GM12878 (cell line): ENCODE measurements around the gene IRF2. TPM values are rescaled to one million over a fixed set of nuclear protein-coding genes. Genes with fewer than 3 reads are reported as not detected.

Source experiments
- ATAC-seq: fragments of 200-7000 bp; cut with Tn5 transposase; 3 replicates; pipeline ENCODE4 v1.9.1; 2020; ENCODE audit warnings: mild to moderate bottlenecking, moderate library complexity
- BruUV-seq: library from RNA; stranded (reverse); fragments of 400-500 nt; replicated peaks from 2 replicates; lab custom pipeline; 2021; lab: Mats Ljungman, UMichigan
- CTCF ChIA-PET: fragments of 300-600 bp; sonication (Branson Sonifier 250); formaldehyde crosslinking; extraction: SDS; loops from one replicate; lab custom pipeline; 2021; ENCODE audit warnings: inconsistent platforms; lab: Yijun Ruan, JAX
- POLR2A ChIA-PET: fragments of 350-600 bp; formaldehyde crosslinking; extraction: SDS; loops from one replicate; lab custom pipeline; 2021; ENCODE audit warnings: inconsistent platforms; lab: Charles Lee
- RAD21 ChIA-PET: fragments of 300-600 bp; sonication (Branson Sonifier 250); formaldehyde crosslinking; loops from one replicate; lab custom pipeline; 2023; ENCODE audit warnings: antibody characterized with exemption; ENCODE audit not compliant: unreplicated experiment; lab: Charles Lee
- SMC1A ChIA-PET: fragments of 300-600 bp; sonication (Branson Sonifier 250); formaldehyde crosslinking; loops from one replicate; lab custom pipeline; 2023; ENCODE audit not compliant: unreplicated experiment, uncharacterized antibody; lab: Charles Lee
- DNase-seq: peaks from one replicate; pipeline ENCODE4 v3.0.0-alpha.2; 2011; ENCODE audit warnings: low read depth, low spot score
- FAIRE-seq: peaks from 3 replicates; lab custom pipeline; 2011; peaks lifted over from hg19 to GRCh38; lab: Jason Lieb, UNC
- H2AFZ ChIP-seq: 2 replicates; pipeline ENCODE4 v1.6.0; 2011; ENCODE audit warnings: low read depth, low read length, control low read depth; ENCODE audit not compliant: control insufficient read depth
- H3K27ac ChIP-seq: 2 replicates; pipeline ENCODE4 v1.5.1; 2011; ENCODE audit warnings: control low read depth; ENCODE audit not compliant: control insufficient read depth, insufficient read depth
- H3K27me3 ChIP-seq, 2 experiments: replicated peaks in 1 of 2; 2 replicates each; pipeline versions ENCODE4 v1.6.0 to v1.6.1; 2011; ENCODE audit warnings: low read length in 1 of 2; ENCODE audit not compliant: control insufficient read depth in 2 of 2, insufficient read depth in 2 of 2
- H3K36me3 ChIP-seq, 2 experiments: 2 replicates each; pipeline ENCODE4 v1.5.1; 2011; ENCODE audit warnings: low read length in 1 of 2; ENCODE audit not compliant: control insufficient read depth in 2 of 2, insufficient read depth in 2 of 2
- H3K4me1 ChIP-seq: 2 replicates; pipeline ENCODE4 v1.6.1; 2011; ENCODE audit warnings: mild to moderate bottlenecking, low read length, moderate library complexity, mixed read lengths; ENCODE audit not compliant: control insufficient read depth, insufficient read depth
- H3K4me2 ChIP-seq: 2 replicates; pipeline ENCODE4 v1.6.0; 2011; ENCODE audit warnings: control low read depth; ENCODE audit not compliant: control insufficient read depth, insufficient read depth
- H3K4me3 ChIP-seq: fragments of 200-600 bp; sonication (generic); 2 replicates; pipeline ENCODE4 v1.5.1; 2016
- H3K79me2 ChIP-seq: 2 replicates; pipeline ENCODE4 v1.6.0; 2011; ENCODE audit warnings: low read length; ENCODE audit not compliant: control insufficient read depth, insufficient read depth
- H3K9ac ChIP-seq: 2 replicates; pipeline ENCODE4 v1.8.0; 2011; ENCODE audit warnings: low read length, control low read depth, mixed read lengths; ENCODE audit not compliant: control insufficient read depth, insufficient read depth
- H3K9me3 ChIP-seq: replicated peaks from 3 replicates; pipeline ENCODE4 v1.5.1; 2011; ENCODE audit warnings: mild to moderate bottlenecking, low read length; ENCODE audit not compliant: control insufficient read depth, insufficient read depth
- H4K20me1 ChIP-seq: 2 replicates; pipeline ENCODE4 v1.6.0; 2011; ENCODE audit not compliant: control insufficient read depth, insufficient read depth
- CBFB ChIP-seq: IDR thresholded peaks from 2 replicates; pipeline ENCODE4 v1.6.1; 2016; ENCODE audit warnings: antibody characterized with exemption, low read depth
- GABPA ChIP-seq: IDR thresholded peaks from 2 replicates; pipeline ENCODE4 v1.6.1; 2014; ENCODE audit warnings: antibody characterized with exemption, low read depth, mild to moderate bottlenecking, inconsistent platforms
- IKZF1 ChIP-seq: fragments of 450-650 bp; conservative IDR thresholded peaks from 2 replicates; pipeline ENCODE4 v1.6.1; 2017; ENCODE audit warnings: antibody characterized with exemption, mild to moderate bottlenecking
- MXI1 ChIP-seq: fragments of 150-350 bp; IDR thresholded peaks from 2 replicates; pipeline ENCODE4 v1.6.1; 2011; ENCODE audit warnings: low read depth, mild to moderate bottlenecking, inconsistent platforms, low read length, improper control_type of control experiment
- NKRF ChIP-seq: fragments of 450-650 bp; conservative IDR thresholded peaks from 2 replicates; pipeline ENCODE4 v1.6.1; 2017; ENCODE audit warnings: mild to moderate bottlenecking, moderate library complexity
- NR2F1 ChIP-seq: fragments of 450-650 bp; conservative IDR thresholded peaks from 2 replicates; pipeline ENCODE4 v1.6.1; 2017; ENCODE audit warnings: mild to moderate bottlenecking
- PKNOX1 ChIP-seq: fragments of 450-650 bp; IDR thresholded peaks from 2 replicates; pipeline ENCODE4 v1.6.1; 2016; ENCODE audit warnings: mild to moderate bottlenecking
- RUNX3 ChIP-seq: IDR thresholded peaks from 2 replicates; pipeline ENCODE4 v1.6.1; 2012; ENCODE audit warnings: low read length, inconsistent platforms
- TCF12 ChIP-seq: IDR thresholded peaks from 2 replicates; pipeline ENCODE4 v1.6.1; 2011; ENCODE audit warnings: low read depth, mild to moderate bottlenecking, low read length
- TCF3 ChIP-seq: IDR thresholded peaks from 2 replicates; pipeline ENCODE4 v1.6.1; 2012; ENCODE audit warnings: low read depth, mild to moderate bottlenecking, low read length, borderline replicate concordance; ENCODE audit not compliant: insufficient read depth
- ZBTB33 ChIP-seq: fragments of 450-650 bp; IDR thresholded peaks from 2 replicates; pipeline ENCODE4 v1.6.1; 2017; ENCODE audit warnings: mild to moderate bottlenecking
- WGBS: methylation state at CpG from one replicate; pipeline ENCODE4 v1.1.6; 2016; ENCODE audit warnings: low lambda C conversion rate; ENCODE audit not compliant: insufficient replicate concordance, insufficient coverage; ENCODE audit errors: missing lambda C conversion rate; 5-methylcytosine and 5-hydroxymethylcytosine counted together
- in situ Hi-C: fragments of 300-500 bp; cut with MboI; formaldehyde crosslinking; loops from 9 replicates; pipeline ENCODE4 v1.14.3; 2018; ENCODE audit warnings: mixed read lengths
- intact Hi-C: fragments of 100-400 bp; cut with micrococcal nuclease; formaldehyde crosslinking; loops from one replicate; pipeline ENCODE4 v1.14.2; 2022; ENCODE audit not compliant: unreplicated experiment
- polyA plus RNA-seq, 11 experiments: library from polyadenylated mRNA; depleted of rRNA in 4 of 11; unstranded in 6 of 11; stranded (reverse) in 5 of 11; fragments of >200 nt; fragmentation: Nextera tagmentation in 4 of 11; fragmentation: Illumina TruSeq in 1 of 11; extraction: Ambion mirVana in 4 of 11; extraction: Trizol in 1 of 11; gene quantifications; 1 replicate in 1 of 11; 2 replicates in 10 of 11; pipeline versions ENCODE4 v1.2.1 to v1.2.3, GENCODE V29; 2011 to 2016; ENCODE audit warnings: inconsistent platforms in 2 of 11, missing spikeins in 2 of 11, low read depth in 1 of 11
- total RNA-seq, 4 experiments: library from RNA; depleted of rRNA in 3 of 4; stranded (reverse); fragments of >200 nt in 3 of 4; fragmentation: Illumina TruSeq in 1 of 4; extraction: Trizol in 1 of 4; gene quantifications; 2 replicates each; pipeline versions ENCODE4 v1.2.1 to v1.2.3, GENCODE V29; 2013 to 2021

Gene IRF2
- total and polyA plus RNA-seq, 10 of the 15 experiments (the other 5 are each of a cell fraction or from before 2014, with no cell fraction given) = 45.1 to 99.3 (median 58.9) TPM

GRCh38 chr4:184364100-184364921 lies 110.0 kb downstream of the IRF2 start:
- H3K9ac ChIP-seq = no peak overlapping the region
- intact Hi-C loops = no loop called here
- no peak overlapping the region for H3K27ac ChIP-seq
- ATAC-seq (peak; percentile 85), FAIRE-seq (no peak), DNase-seq (no peak)
- WGBS = 75% methylated on average over 5 of the region's 5 CpGs
- RAD21 ChIA-PET = interaction anchor here (1.1 kb wide), 2 partner anchors 18 to 57 kb away, joined by 4 to 5 read pairs; no protein-coding TSS in a partner anchor
- no peaks in the 10 kb centered on the region for H3K36me3 ChIP-seq
- CTCF ChIA-PET = interaction anchor here (0.7 kb wide), 1 partner anchor 20 kb away, joined by 3 read pairs; no protein-coding TSS in a partner anchor
- no TSS peak for BruUV-seq
- H3K4me3 ChIP-seq = no peak overlapping the region
- in situ Hi-C loops = no loop called here
- no peaks in the 10 kb centered on the region for H4K20me1 ChIP-seq
- H2AFZ ChIP-seq = no peak overlapping the region
- SMC1A ChIA-PET = interaction anchor here (0.9 to 3.4 kb wide), 3 partner anchors 11 to 18 kb away, joined by 3 to 30 read pairs (median 4); no protein-coding TSS in a partner anchor
- TF ChIP-seq TCF12 = 0 out of 2 replicates have a peak, but pooled peaks have one; percentile 52
- TF ChIP-seq RUNX3 = peak; percentile 51
- peak; percentile 23; the same call in 1 of the 2 replicates for TF ChIP-seq GABPA
- 0 out of 2 replicates have a peak, but pooled peaks have one; percentile 19 for TF ChIP-seq MXI1
- peak; percentile 68 for TF ChIP-seq NR2F1
- TF ChIP-seq TCF3 = 0 out of 2 replicates have a peak, but pooled peaks have one; percentile 32
- TF ChIP-seq CBFB = no peak
- peak; percentile 22 for TF ChIP-seq IKZF1
- no peak for TF ChIP-seq NKRF
- TF ChIP-seq PKNOX1 = no peak
- no peak for TF ChIP-seq ZBTB33
- H3K4me2 ChIP-seq = no peak overlapping the region
- POLR2A ChIA-PET = interaction anchor here (2.0 kb wide), 1 partner anchor 17 kb away, joined by 5 read pairs; no protein-coding TSS in a partner anchor
- no peaks in the 10 kb centered on the region for H3K27me3 ChIP-seq
- H3K9me3 ChIP-seq = peaks cover 2% of the 10 kb centered on the region; the same call in 2 of the 3 replicates
- H3K4me1 ChIP-seq = no peaks in the 10 kb centered on the region
- H3K79me2 ChIP-seq = no peaks in the 10 kb centered on the region
